GM12801 (cell line): ENCODE data around the gene LGR4.

Source experiments
- TF ChIP-seq, protein P1 (sequence below): IDR thresholded peaks from one replicate; pipeline ENCODE4 v1.5.1; 2011; ENCODE audit warnings: control low read depth; ENCODE audit not compliant: insufficient read length; ENCODE audit errors: extremely low read depth

The LGR4 gene

DNA sequence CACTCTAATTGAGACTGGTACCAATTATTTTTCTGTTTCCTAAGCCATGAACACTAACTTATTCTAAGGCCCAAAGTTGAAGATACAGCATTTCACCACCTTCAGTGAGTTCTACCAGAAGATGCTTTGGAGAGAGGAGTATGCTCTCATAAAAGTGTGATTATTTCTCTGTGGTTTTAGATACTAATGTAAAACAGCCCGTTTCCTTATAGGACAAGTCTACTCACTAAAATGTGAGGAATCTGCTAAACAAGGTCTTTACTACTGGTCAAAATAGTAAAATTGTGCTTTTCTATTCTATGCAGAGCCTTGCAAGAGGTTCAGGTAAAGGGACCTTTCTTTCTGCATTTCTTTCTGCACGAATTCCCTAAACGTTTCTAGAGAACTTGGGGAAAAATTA is 2.4 kb downstream of the LGR4 start:
- TF ChIP-seq, protein P1, sequence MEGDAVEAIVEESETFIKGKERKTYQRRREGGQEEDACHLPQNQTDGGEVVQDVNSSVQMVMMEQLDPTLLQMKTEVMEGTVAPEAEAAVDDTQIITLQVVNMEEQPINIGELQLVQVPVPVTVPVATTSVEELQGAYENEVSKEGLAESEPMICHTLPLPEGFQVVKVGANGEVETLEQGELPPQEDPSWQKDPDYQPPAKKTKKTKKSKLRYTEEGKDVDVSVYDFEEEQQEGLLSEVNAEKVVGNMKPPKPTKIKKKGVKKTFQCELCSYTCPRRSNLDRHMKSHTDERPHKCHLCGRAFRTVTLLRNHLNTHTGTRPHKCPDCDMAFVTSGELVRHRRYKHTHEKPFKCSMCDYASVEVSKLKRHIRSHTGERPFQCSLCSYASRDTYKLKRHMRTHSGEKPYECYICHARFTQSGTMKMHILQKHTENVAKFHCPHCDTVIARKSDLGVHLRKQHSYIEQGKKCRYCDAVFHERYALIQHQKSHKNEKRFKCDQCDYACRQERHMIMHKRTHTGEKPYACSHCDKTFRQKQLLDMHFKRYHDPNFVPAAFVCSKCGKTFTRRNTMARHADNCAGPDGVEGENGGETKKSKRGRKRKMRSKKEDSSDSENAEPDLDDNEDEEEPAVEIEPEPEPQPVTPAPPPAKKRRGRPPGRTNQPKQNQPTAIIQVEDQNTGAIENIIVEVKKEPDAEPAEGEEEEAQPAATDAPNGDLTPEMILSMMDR = no peak

DNA sequence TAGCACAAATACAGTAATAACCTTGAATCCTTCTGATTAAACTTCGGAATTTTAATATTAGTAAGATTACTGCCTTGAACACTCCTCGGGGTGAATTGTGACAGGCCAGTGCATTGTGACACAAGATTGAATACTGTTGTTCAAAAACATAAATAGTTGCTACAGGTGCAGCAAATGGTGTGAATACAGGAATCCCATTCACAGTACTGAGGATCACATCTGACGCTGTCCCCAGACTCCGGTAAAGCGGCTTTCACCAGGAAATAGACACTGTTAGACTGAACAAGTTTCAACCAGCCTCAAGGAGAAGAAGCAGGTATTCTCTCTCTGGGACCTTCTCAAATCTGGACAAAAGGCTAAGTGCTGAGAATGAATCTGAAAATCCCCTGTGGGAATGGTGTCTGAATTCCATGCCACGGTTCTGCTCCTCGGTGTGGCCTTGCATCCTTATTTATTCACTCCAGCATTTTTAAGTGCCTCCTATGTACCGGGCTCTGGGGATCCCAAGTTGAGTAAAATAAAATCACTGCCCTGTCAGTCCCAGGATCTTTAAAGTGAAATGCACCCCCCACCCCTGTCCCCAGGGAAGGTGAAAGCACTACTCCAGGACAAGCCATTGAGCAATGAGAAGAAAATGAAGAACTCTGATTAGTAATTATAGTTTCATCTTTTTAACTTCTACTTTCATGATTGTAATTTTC is 3.4 kb downstream of the LGR4 start:
- TF ChIP-seq, protein P1 = no peak

DNA sequence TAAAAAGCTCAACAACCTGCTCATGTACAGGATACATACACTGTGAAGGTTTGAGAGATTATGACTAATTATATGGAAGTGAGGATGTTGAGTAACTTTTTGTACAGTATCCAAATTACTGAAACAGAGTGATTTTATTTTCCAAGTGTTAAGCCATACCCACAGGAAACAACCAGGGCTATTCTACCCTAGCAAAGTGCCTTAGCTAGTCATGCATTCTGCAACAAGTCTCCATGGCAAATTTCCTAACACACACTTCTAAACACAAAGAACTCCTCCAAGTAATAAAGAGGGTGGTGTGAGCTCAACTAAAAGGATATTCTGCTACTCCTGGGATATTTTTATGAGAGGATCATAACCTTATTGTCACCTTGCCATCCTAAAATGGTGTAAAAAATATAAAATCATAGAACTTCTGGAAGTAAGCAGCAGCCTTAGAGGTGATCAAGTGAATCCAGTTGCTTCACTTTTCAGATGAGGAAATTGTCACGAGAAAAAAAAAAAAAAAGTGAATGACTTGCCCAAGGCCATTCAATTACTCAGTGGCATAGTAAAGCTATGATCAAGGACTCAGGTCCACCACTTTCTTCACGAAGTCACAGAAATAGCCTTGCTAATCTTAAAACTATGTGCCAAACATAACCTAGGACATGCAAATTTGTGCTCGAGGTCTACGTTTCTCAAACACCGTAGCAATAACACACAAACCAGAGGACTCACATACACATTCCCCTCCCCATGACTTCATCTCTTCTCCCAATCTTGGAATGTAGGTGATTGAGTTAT is 4.2 kb downstream of the LGR4 start:
- TF ChIP-seq, protein P1 = no peak

DNA sequence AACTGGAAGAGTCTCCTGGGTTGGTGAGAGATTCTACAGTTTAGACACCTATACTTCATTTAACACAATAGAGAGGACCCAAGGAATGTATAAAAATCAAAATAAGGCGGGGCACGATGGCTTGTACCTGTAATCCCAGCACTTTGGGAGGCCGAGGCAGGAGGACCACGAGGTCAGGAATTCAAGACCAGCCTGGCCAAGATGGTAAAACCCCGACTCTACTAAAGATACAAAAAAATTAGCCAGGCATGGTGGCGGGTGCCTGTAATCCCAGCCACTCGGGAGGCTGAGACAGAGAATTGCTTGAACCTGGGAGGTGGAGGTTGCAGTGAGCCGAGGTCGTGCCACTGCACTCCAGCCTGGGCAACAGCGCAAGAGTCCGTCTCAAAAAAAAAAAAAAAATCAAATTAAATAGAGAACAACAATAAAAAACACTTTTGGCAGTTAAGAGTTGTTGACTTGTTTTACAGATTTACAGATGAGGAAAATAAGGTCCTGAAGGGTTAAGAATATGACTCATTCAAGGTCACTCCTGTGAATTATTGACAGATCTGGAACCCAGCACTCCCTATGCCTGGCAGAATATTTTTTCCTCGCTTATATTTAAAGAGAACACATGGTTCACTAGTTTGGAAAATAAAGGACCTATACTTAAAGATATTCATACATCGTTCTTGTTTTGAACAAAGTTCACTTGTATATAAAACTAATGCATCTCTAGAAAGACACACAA is 5.2 kb downstream of the LGR4 start:
- TF ChIP-seq, protein P1 = no peak

DNA sequence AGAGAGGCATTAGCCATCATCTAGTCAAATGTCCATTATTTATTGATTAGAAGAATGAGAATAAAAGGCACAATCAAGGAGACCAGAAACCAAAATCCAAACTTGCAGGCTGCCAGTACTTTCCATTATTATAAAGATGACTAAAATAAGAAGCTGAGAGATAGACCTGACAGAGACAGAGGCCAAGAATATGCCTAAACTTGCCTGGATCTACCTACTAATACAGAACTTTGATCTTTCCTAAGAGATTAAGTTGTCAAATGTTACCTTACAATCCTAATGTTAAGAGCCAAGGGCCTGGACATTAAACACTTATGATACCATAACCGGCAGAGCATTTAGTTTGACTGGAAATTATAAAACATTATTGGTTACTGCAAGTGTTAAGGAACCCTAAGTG is 6.2 kb downstream of the LGR4 start:
- TF ChIP-seq, protein P1 = no peak

DNA sequence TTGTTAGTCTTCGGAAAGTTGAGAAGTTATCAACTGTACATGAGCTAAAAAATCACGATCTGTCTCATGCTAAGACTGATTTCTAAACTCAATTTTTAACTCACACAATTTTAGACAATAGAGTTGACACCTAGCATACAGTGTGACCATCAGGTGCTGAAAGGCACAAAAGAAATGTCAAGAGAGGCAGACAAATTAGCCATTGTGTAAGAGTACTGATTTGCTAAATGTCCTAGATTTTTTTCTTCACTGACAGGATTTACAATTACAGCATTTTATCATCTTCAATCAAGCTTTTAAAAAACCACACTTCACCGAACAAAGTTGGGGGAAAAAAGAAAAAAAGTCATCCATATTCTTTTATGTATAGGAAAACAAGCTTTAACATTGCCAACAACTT is 7.0 kb downstream of the LGR4 start:
- TF ChIP-seq, protein P1 = no peak

DNA sequence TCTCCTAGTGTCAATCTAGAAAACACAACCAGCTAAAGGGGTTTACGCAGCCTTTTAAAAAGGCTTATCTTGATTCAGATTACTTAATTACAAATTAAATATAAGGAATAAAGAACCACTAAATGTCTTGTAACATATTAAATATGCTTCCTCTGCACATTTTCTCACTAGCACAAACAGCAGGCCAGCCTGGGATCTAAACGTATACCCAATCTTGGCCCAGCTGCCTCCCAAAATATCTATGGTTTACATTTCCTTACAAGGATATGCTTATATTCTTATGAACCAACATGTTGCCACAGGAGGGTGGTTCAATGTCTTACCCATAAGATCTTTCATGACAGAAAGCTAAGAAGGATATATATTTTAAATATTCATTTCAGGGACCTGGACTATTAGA is 7.7 kb downstream of the LGR4 start:
- TF ChIP-seq, protein P1 = no peak
